CD14-positive monocyte (primary cell): ENCODE results near the gene NUP42. TPM values are rescaled to one million over a fixed set of nuclear protein-coding genes. Genes with fewer than 3 reads are reported as not detected.
A peak's percentile ranks its signal among the peaks of the same experiment; 100 is the strongest.

Experiments used
- DNase-seq, 3 donors: peaks; one replicate each; pipeline ENCODE4 v3.0.0-alpha.2; 2011 to 2022
- H2AFZ ChIP-seq: 2 replicates; pipeline ENCODE4 v1.6.0; 2012; ENCODE audit warnings: mild to moderate bottlenecking, low read depth, low read length, inconsistent platforms; ENCODE audit not compliant: insufficient read depth, poor library complexity, severe bottlenecking
- H3K27ac ChIP-seq, 2 donors: 1 replicate in 1 of 2; 2 replicates in 1 of 2; pipeline ENCODE4 v1.5.1; 2012 to 2013; ENCODE audit warnings: low read length in 2 of 2, control low read depth in 1 of 2, inconsistent platforms in 1 of 2, low read depth in 1 of 2, mild to moderate bottlenecking in 1 of 2
- H3K27me3 ChIP-seq, 2 donors: one replicate each; pipeline versions ENCODE4 v1.6.0 to v1.6.1; 2011 to 2013; ENCODE audit warnings: low read length in 2 of 2; ENCODE audit not compliant: control insufficient read depth in 2 of 2, insufficient read depth in 2 of 2
- H3K36me3 ChIP-seq, 2 donors: replicated peaks in 1 of 2; 1 replicate in 1 of 2; 2 replicates in 1 of 2; pipeline versions ENCODE4 v1.5.1 to v1.6.1; 2012 to 2013; ENCODE audit warnings: low read length in 2 of 2, control low read depth in 1 of 2, inconsistent platforms in 1 of 2, mild to moderate bottlenecking in 1 of 2; ENCODE audit not compliant: insufficient read depth in 2 of 2, control insufficient read depth in 1 of 2
- H3K4me1 ChIP-seq, 2 donors: 1 replicate in 1 of 2; 2 replicates in 1 of 2; pipeline versions ENCODE4 v1.5.1 to v1.6.1; 2012 to 2013; ENCODE audit warnings: low read length in 2 of 2, control low read depth in 1 of 2, inconsistent platforms in 1 of 2, mild to moderate bottlenecking in 1 of 2, moderate library complexity in 1 of 2; ENCODE audit not compliant: insufficient read depth in 2 of 2, control insufficient read depth in 1 of 2
- H3K4me2 ChIP-seq: replicated peaks from 2 replicates; pipeline ENCODE3; 2012; ENCODE audit warnings: low read length, moderate library complexity, mild to moderate bottlenecking; ENCODE audit not compliant: poor library complexity, severe bottlenecking; ENCODE audit errors: extremely low read depth
- H3K4me3 ChIP-seq, 3 experiments: fragments of 200-600 bp in 1 of 3; sonication (generic) in 1 of 3; replicated peaks in 1 of 3; 1 replicate in 2 of 3; 2 replicates in 1 of 3; pipeline ENCODE4 v1.5.1; 2011 to 2013; ENCODE audit warnings: low read length in 3 of 3, mild to moderate bottlenecking in 3 of 3, control low read depth in 2 of 3, low read depth in 2 of 3, inconsistent platforms in 1 of 3, moderate library complexity in 1 of 3
- H3K79me2 ChIP-seq: 2 replicates; pipeline ENCODE4 v1.6.0; 2012; ENCODE audit warnings: mild to moderate bottlenecking, control low read depth, inconsistent platforms, low read length, moderate library complexity; ENCODE audit not compliant: insufficient read depth
- H3K9ac ChIP-seq: 2 replicates; pipeline ENCODE4 v1.6.0; 2017; ENCODE audit warnings: low read length, mild to moderate bottlenecking; ENCODE audit not compliant: insufficient read depth, poor library complexity, severe bottlenecking
- H3K9me3 ChIP-seq, 2 donors: replicated peaks in 1 of 2; 1 replicate in 1 of 2; 2 replicates in 1 of 2; pipeline versions ENCODE4 v1.5.1 to v1.6.1; 2012 to 2013; ENCODE audit warnings: low read length in 2 of 2, control low read depth in 1 of 2; ENCODE audit not compliant: control insufficient read depth in 1 of 2, insufficient read depth in 1 of 2
- H4K20me1 ChIP-seq: 2 replicates; pipeline ENCODE4 v1.6.0; 2012; ENCODE audit warnings: mild to moderate bottlenecking, low read length, control low read depth, moderate library complexity; ENCODE audit not compliant: insufficient read depth
- H3K27ac Mint-ChIP-seq, 7 donors: one replicate each; pipeline ENCODE4 v1.8.0; 2020; ENCODE audit warnings: mild to moderate bottlenecking in 7 of 7, mixed read lengths in 7 of 7, moderate library complexity in 6 of 7, inconsistent platforms in 2 of 7
- H3K27me3 Mint-ChIP-seq, 3 donors: one replicate each; pipeline ENCODE4 v1.8.0; 2021 to 2022; ENCODE audit warnings: low read depth in 3 of 3, mild to moderate bottlenecking in 3 of 3, mixed read lengths in 3 of 3, moderate library complexity in 3 of 3, inconsistent platforms in 1 of 3
- H3K36me3 Mint-ChIP-seq, 2 donors: one replicate each; pipeline ENCODE4 v1.8.0; 2020; ENCODE audit warnings: mixed read lengths in 2 of 2, inconsistent platforms in 1 of 2, mild to moderate bottlenecking in 1 of 2
- H3K4me1 Mint-ChIP-seq: one replicate; pipeline ENCODE4 v1.8.0; 2020; ENCODE audit warnings: mild to moderate bottlenecking, mixed read lengths
- H3K4me3 Mint-ChIP-seq, 2 donors: one replicate each; pipeline ENCODE4 v1.8.0; 2020; ENCODE audit warnings: mild to moderate bottlenecking in 2 of 2, mixed read lengths in 2 of 2, moderate library complexity in 1 of 2
- H3K9me3 Mint-ChIP-seq, 7 donors: one replicate each; pipeline ENCODE4 v1.8.0; 2020 to 2022; ENCODE audit warnings: mixed read lengths in 7 of 7, mild to moderate bottlenecking in 6 of 7, moderate library complexity in 6 of 7, inconsistent platforms in 2 of 7
- WGBS: methylation state at CpG from one replicate; pipeline ENCODE4 v1.1.5; 2013; ENCODE audit warnings: missing lambda C conversion rate; ENCODE audit not compliant: insufficient coverage; 5-methylcytosine and 5-hydroxymethylcytosine counted together
- intact Hi-C, 2 donors: fragments of 100-400 bp; cut with micrococcal nuclease; formaldehyde crosslinking; loops; one replicate each; pipeline versions ENCODE4 v1.15.0 to v1.15.1; 2023
- polyA plus RNA-seq, 3 donors: library from polyadenylated mRNA; depleted of rRNA in 1 of 3; unstranded in 2 of 3; stranded (reverse) in 1 of 3; fragments of 300-500 nt in 2 of 3; fragments of >200 nt in 1 of 3; fragmentation: Illumina TruSeq in 2 of 3; gene quantifications; 1 replicate in 2 of 3; 2 replicates in 1 of 3; pipeline ENCODE4 v1.2.3, GENCODE V29; 2012 to 2021
- TF ChIP-seq, protein P1 (sequence below): fragments of 200-600 bp; IDR thresholded peaks from one replicate; pipeline ENCODE4 v1.8.0; 2022; ENCODE audit warnings: antibody characterized with exemption, mild to moderate bottlenecking

Gene NUP42
- polyA plus RNA-seq, 3 donors, result 26.3 to 54.6 (median 28.5) TPM

DNA sequence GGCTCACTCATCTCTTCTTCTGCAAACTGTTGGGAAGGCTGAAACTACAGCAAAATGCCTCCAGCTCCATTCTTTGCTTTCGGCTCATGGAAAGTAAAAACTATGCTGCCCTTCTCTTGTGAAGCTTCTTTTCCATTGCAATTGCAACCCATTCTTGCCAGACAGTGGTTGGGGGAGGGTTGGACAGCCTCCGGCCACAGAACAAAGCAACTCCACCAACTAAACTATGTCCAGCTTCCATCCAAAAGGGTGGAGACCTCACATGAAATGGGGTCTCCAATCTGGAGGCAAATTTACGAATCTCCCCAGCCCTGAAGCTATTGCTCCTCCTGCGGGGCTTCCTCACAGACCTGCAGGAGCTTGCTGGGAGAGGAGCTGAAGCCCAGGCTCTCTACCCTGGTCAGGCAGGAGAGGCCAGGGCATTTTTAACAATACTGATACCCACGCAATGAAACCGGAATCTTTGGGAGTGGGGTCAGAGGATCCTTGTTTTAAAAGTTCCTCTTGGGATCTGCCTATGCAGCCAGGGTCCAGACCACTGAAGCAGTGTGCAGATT is 65.3 kb downstream of the NUP42 start:
- H3K4me3 Mint-ChIP-seq, result peak overlapping the region; percentile 82 to 89
- Histone ChIP-seq H3K4me3 (peak overlapping the region; percentile 29 to 87 (median 57)), H3K27me3 (no peaks in the 10 kb centered on the region), H4K20me1 (no peaks in the 10 kb centered on the region), H3K36me3 (no peaks in the 10 kb centered on the region), H3K27ac (peak overlapping the region in 1 of 2 donors; percentile 95), H3K4me1 (peaks cover 30 to 33% of the 10 kb centered on the region in 2 donors), H3K79me2 (no peaks in the 10 kb centered on the region), H2AFZ (peak overlapping the region; percentile 97), H3K9ac (peak overlapping the region; percentile 87), H3K4me2 (peak overlapping the region; percentile 86), H3K9me3 (no peaks in the 10 kb centered on the region)
- peak overlapping the region in 6 of 7 donors; percentile 12 to 87 (median 58) for H3K27ac Mint-ChIP-seq
- H3K36me3 Mint-ChIP-seq, result peaks cover 0 to 1% of the 10 kb centered on the region in 2 donors
- DNase-seq, result no peak
- intact Hi-C loops, result loop anchor here (2.0 to 10.0 kb wide), 2 partner anchors 38 to 62 kb away; partner anchors contain the start of gene NUP42 (in 1 of the 2)
- H3K4me1 Mint-ChIP-seq, result peaks cover 34% of the 10 kb centered on the region
- H3K27me3 Mint-ChIP-seq, result peaks cover 2 to 9% (median 6%) of the 10 kb centered on the region in 3 donors
- 100% methylated on average over 4 of the region's 6 CpGs for WGBS
- TF ChIP-seq, protein P1, sequence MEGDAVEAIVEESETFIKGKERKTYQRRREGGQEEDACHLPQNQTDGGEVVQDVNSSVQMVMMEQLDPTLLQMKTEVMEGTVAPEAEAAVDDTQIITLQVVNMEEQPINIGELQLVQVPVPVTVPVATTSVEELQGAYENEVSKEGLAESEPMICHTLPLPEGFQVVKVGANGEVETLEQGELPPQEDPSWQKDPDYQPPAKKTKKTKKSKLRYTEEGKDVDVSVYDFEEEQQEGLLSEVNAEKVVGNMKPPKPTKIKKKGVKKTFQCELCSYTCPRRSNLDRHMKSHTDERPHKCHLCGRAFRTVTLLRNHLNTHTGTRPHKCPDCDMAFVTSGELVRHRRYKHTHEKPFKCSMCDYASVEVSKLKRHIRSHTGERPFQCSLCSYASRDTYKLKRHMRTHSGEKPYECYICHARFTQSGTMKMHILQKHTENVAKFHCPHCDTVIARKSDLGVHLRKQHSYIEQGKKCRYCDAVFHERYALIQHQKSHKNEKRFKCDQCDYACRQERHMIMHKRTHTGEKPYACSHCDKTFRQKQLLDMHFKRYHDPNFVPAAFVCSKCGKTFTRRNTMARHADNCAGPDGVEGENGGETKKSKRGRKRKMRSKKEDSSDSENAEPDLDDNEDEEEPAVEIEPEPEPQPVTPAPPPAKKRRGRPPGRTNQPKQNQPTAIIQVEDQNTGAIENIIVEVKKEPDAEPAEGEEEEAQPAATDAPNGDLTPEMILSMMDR, result no peak
- H3K9me3 Mint-ChIP-seq, result peaks cover 4 to 8% (median 5%) of the 10 kb centered on the region in 7 donors

DNA sequence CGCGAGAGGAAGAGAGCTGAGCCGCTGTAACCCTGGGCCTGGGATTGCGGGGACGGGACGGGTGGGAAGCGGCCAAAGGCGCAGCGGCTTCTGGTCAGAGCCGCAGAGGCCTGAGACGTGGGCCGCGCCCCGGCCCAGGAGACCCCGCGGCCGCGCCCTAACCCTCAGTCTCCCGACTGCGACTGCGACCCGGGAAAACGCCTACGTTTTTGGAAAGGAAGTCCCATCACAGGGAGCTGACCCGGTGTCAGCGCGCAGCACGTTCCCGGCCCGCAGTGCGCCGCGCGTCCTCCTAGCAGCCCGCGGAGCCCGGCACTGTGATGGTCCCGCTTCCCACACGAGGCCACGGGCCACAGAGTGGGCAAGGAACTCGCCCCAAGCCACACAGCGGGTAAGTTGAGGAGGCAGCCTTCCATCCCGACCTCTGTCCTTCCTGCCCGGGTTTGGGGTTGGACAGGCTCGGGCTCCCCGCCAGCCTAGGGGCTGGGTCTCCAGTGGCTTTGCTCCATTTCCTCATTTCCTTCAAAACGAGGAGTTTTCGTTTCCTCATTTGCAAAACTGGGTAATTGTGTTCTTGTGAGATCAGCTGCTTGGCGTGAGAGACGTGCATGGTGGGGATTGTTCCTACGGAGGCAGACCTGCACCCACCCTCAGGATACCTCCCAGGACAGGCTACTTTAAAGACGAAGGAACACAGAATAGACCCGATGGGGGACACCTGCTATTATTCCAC is 65.9 kb downstream of the NUP42 start:
- no peaks in the 10 kb centered on the region for H3K9me3 ChIP-seq
- H3K4me3 ChIP-seq, result peak overlapping the region; percentile 29 to 87 (median 57)
- no peaks in the 10 kb centered on the region for H3K79me2 ChIP-seq
- peak overlapping the region; percentile 68 to 95 for H3K27ac ChIP-seq
- peak overlapping the region; percentile 86 for H3K4me2 ChIP-seq
- peaks cover 0 to 1% of the 10 kb centered on the region in 2 donors for H3K36me3 Mint-ChIP-seq
- H3K4me1 Mint-ChIP-seq, result peaks cover 27% of the 10 kb centered on the region
- H3K9me3 Mint-ChIP-seq, result peaks cover 4 to 9% (median 5%) of the 10 kb centered on the region in 7 donors
- TF ChIP-seq, protein P1, result no peak
- peak overlapping the region; percentile 97 for H2AFZ ChIP-seq
- intact Hi-C loops, result loop anchor here (2.0 to 10.0 kb wide), 2 partner anchors 39 to 63 kb away; partner anchors contain the start of gene NUP42 (in 1 of the 2)
- no peaks in the 10 kb centered on the region for H3K27me3 ChIP-seq
- peak overlapping the region; percentile 82 to 89 for H3K4me3 Mint-ChIP-seq
- no peaks in the 10 kb centered on the region for H3K36me3 ChIP-seq
- peak overlapping the region; percentile 87 for H3K9ac ChIP-seq
- peaks cover 2 to 11% (median 8%) of the 10 kb centered on the region in 3 donors for H3K27me3 Mint-ChIP-seq
- DNase-seq, result peak; percentile 77 to 87 (median 84)
- H3K4me1 ChIP-seq, result peaks cover 24 to 28% of the 10 kb centered on the region in 2 donors
- H3K27ac Mint-ChIP-seq, result peak overlapping the region; percentile 82 to 95 (median 90)
- 2% methylated on average over 41 of the region's 53 CpGs for WGBS
- H4K20me1 ChIP-seq, result no peaks in the 10 kb centered on the region
